GM23248 (cell line): ENCODE results near the gene ZNF845. TPM values are rescaled to one million over a fixed set of nuclear protein-coding genes. Genes with fewer than 3 reads are reported as not detected.

Source experiments
- DNase-seq: peaks from one replicate; pipeline ENCODE4 v3.0.0-alpha.2; 2015
- H2AFZ ChIP-seq: fragments of 200-600 bp; sonication (generic); 2 replicates; pipeline ENCODE4 v1.6.1; 2016; ENCODE audit warnings: antibody characterized with exemption
- H3F3A ChIP-seq: fragments of 200-600 bp; sonication (generic); 2 replicates; pipeline ENCODE4 v1.6.1; 2016; ENCODE audit warnings: mild to moderate bottlenecking, antibody characterized with exemption, mixed run types; ENCODE audit not compliant: insufficient read depth
- H3K27ac ChIP-seq: fragments of 200-600 bp; sonication (generic); 2 replicates; pipeline ENCODE4 v1.5.1; 2016; ENCODE audit warnings: mild to moderate bottlenecking
- H3K27me3 ChIP-seq: fragments of 200-600 bp; sonication (generic); replicated peaks from 2 replicates; pipeline ENCODE4 v1.6.1; 2016; ENCODE audit warnings: mild to moderate bottlenecking; ENCODE audit not compliant: insufficient read depth
- H3K36me3 ChIP-seq: fragments of 200-600 bp; sonication (generic); 2 replicates; pipeline ENCODE4 v1.6.1; 2016; ENCODE audit warnings: low read depth, mild to moderate bottlenecking
- H3K4me1 ChIP-seq: fragments of 200-600 bp; sonication (generic); 2 replicates; pipeline ENCODE4 v1.6.1; 2016; ENCODE audit warnings: mild to moderate bottlenecking; ENCODE audit not compliant: insufficient read depth
- H3K4me2 ChIP-seq: fragments of 200-600 bp; sonication (generic); one replicate; pipeline ENCODE4 v1.6.1; 2016; ENCODE audit warnings: mild to moderate bottlenecking; ENCODE audit not compliant: unreplicated experiment
- H3K4me3 ChIP-seq: fragments of 200-600 bp; sonication (generic); 2 replicates; pipeline ENCODE4 v1.5.1; 2016; ENCODE audit warnings: mild to moderate bottlenecking
- H3K79me2 ChIP-seq: fragments of 200-600 bp; sonication (generic); 2 replicates; pipeline ENCODE4 v1.6.1; 2016; ENCODE audit warnings: mild to moderate bottlenecking; ENCODE audit not compliant: insufficient read depth
- H3K9ac ChIP-seq: fragments of 200-600 bp; sonication (generic); 2 replicates; pipeline ENCODE4 v1.6.1; 2016; ENCODE audit warnings: mild to moderate bottlenecking
- H3K9me2 ChIP-seq: fragments of 200-600 bp; sonication (generic); 2 replicates; pipeline ENCODE4 v1.6.1; 2016; ENCODE audit warnings: mixed run types, mild to moderate bottlenecking, moderate library complexity; ENCODE audit not compliant: insufficient read depth
- H3K9me3 ChIP-seq: fragments of 200-600 bp; sonication (generic); one replicate; pipeline ENCODE4 v1.6.1; 2017; ENCODE audit warnings: low read depth
- H4K20me1 ChIP-seq: fragments of 200-600 bp; sonication (generic); 2 replicates; pipeline ENCODE4 v1.6.0; 2016; ENCODE audit not compliant: insufficient read depth
- EZH2 ChIP-seq: fragments of 200-600 bp; sonication (generic); IDR thresholded peaks from 2 replicates; pipeline ENCODE4 v1.6.1; 2018; ENCODE audit warnings: antibody characterized with exemption, mild to moderate bottlenecking; ENCODE audit not compliant: insufficient read depth, poor library complexity, severe bottlenecking
- EZH2phosphoT487 ChIP-seq: fragments of 200-600 bp; sonication (generic); IDR thresholded peaks from 2 replicates; pipeline ENCODE4 v1.6.1; 2018; ENCODE audit warnings: antibody characterized with exemption, moderate library complexity, mild to moderate bottlenecking, low read depth; ENCODE audit not compliant: insufficient read depth
- WGBS, 2 experiments: methylation state at CpG; one replicate each; pipeline ENCODE4 v1.1.6; 2015 to 2017; ENCODE audit warnings: low lambda C conversion rate in 2 of 2, low coverage in 1 of 2; ENCODE audit errors: missing lambda C conversion rate in 2 of 2; 5-methylcytosine and 5-hydroxymethylcytosine counted together
- in situ Hi-C: fragments of 300-500 bp; cut with MboI; formaldehyde crosslinking; loops from 2 replicates; pipeline ENCODE4 v1.15.0; 2020
- polyA plus RNA-seq: library from polyadenylated mRNA; unstranded; fragments of >200 nt; fragmentation: Nextera tagmentation; extraction: Ambion mirVana; gene quantifications from 2 replicates; pipeline ENCODE4 v1.2.1, GENCODE V29; 2016
- total RNA-seq: library from RNA; depleted of rRNA; stranded (reverse); fragments of >200 nt; shearing (Covaris generic); gene quantifications from 2 replicates; pipeline ENCODE4 v1.2.3, GENCODE V29; 2014

The ZNF845 gene
- total and polyA plus RNA-seq, 2 experiments from 2014 or later: 3.1 to 5.2 TPM

GRCh38 chr19:53365134-53365898 lies 31.8 kb downstream of the ZNF845 start, which contains the start of gene ZNF525:
TSS of gene ZNF525 (plus strand) at chr19:53365705. CDS start at chr19:53372282, 6,577 bp downstream.
- Histone ChIP-seq H3K9me3 (no peaks in the 10 kb centered on the region), H3K9me2 (no peaks in the 10 kb centered on the region), H3K4me1 (no peaks in the 10 kb centered on the region), H3K27me3 (no peaks in the 10 kb centered on the region), H3K4me3 (peak within 1 kb of the TSS; percentile 83), H3K9ac (peak within 1 kb of the TSS; percentile 78), H4K20me1 (no peaks in the 10 kb centered on the region), H3F3A (no peaks in the 10 kb centered on the region), H3K4me2 (peak within 1 kb of the TSS; percentile 93), H3K27ac (no peak within 1 kb of the TSS), H2AFZ (peak within 1 kb of the TSS; percentile 93), H3K79me2 (no peaks in the 10 kb centered on the region), H3K36me3 (no peaks in the 10 kb centered on the region)
- TF ChIP-seq EZH2 (no peak), EZH2phosphoT487 (no peak)
- DNase-seq: peak; percentile 89
- in situ Hi-C loops: no loop called here
- 2% methylated on average over 40 to 45 of the region's 45 CpGs for WGBS, 2 experiments

- Histone ChIP-seq H3K4me3 (peak overlapping the region; percentile 83), H3K79me2 (no peaks in the 10 kb centered on the region), H3K36me3 (no peaks in the 10 kb centered on the region), H4K20me1 (no peaks in the 10 kb centered on the region), H3K9me2 (no peaks in the 10 kb centered on the region), H2AFZ (peak overlapping the region; percentile 93), H3K4me1 (no peaks in the 10 kb centered on the region), H3F3A (no peaks in the 10 kb centered on the region), H3K27ac (no peak overlapping the region), H3K27me3 (no peaks in the 10 kb centered on the region), H3K9ac (peak overlapping the region; percentile 78), H3K4me2 (peak overlapping the region; percentile 93), H3K9me3 (no peaks in the 10 kb centered on the region)
- in situ Hi-C loops: no loop called here
- no peak for TF ChIP-seq EZH2phosphoT487
- DNase-seq: peak; percentile 63
- 1 to 2% methylated on average over 20 to 32 of the region's 32 CpGs for WGBS, 2 experiments
Observed at GRCh38 chr19:53365899-53366493, 32.4 kb downstream of the ZNF845 start.

- TF ChIP-seq EZH2: no peak
- no peak for TF ChIP-seq EZH2phosphoT487
- Histone ChIP-seq H4K20me1 (no peaks in the 10 kb centered on the region), H3K9me2 (no peaks in the 10 kb centered on the region), H3K9me3 (no peaks in the 10 kb centered on the region), H3K36me3 (peaks cover 5% of the 10 kb centered on the region; the same call in 1 of the 2 replicates), H3K4me1 (no peaks in the 10 kb centered on the region), H3K4me3 (no peak overlapping the region), H2AFZ (no peak overlapping the region), H3K27me3 (no peaks in the 10 kb centered on the region), H3K9ac (no peak overlapping the region), H3K27ac (no peak overlapping the region), H3K79me2 (no peaks in the 10 kb centered on the region), H3F3A (no peaks in the 10 kb centered on the region), H3K4me2 (no peak overlapping the region)
- DNase-seq: no peak
- WGBS, 2 experiments: 85 to 86% methylated on average over 4 of the region's 4 CpGs
- in situ Hi-C loops: no loop called here
Observed at GRCh38 chr19:53372196-53372595, 38.6 kb downstream of the ZNF845 start.

- H3K36me3 ChIP-seq: peaks cover 5% of the 10 kb centered on the region; the same call in 1 of the 2 replicates
- H4K20me1 ChIP-seq: no peaks in the 10 kb centered on the region
- H3K4me2 ChIP-seq: no peak overlapping the region
- H3K4me1 ChIP-seq: no peaks in the 10 kb centered on the region
- no peaks in the 10 kb centered on the region for H3K79me2 ChIP-seq
- H3K9me2 ChIP-seq: no peaks in the 10 kb centered on the region
- H2AFZ ChIP-seq: no peak overlapping the region
- no peak for DNase-seq
- no peak overlapping the region for H3K9ac ChIP-seq
- no peaks in the 10 kb centered on the region for H3F3A ChIP-seq
- 61 to 69% methylated on average over 3 of the region's 3 CpGs for WGBS, 2 experiments
- H3K27me3 ChIP-seq: no peaks in the 10 kb centered on the region
- no peak for TF ChIP-seq EZH2
- TF ChIP-seq EZH2phosphoT487: no peak
- no peaks in the 10 kb centered on the region for H3K9me3 ChIP-seq
- no peak overlapping the region for H3K4me3 ChIP-seq
- in situ Hi-C loops: no loop called here
- H3K27ac ChIP-seq: no peak overlapping the region
Observed at GRCh38 chr19:53374288-53374687, 40.7 kb downstream of the ZNF845 start.
